Peyer's patch (tissue), 4 donors: Measurements from ENCODE around the gene CTDSPL.

Experiments
- POLR2A ChIP-seq, 2 donors: fragments of 450-650 bp; IDR thresholded peaks; one replicate each; pipeline ENCODE4 v1.5.1; 2017; ENCODE audit warnings: antibody characterized with exemption in 2 of 2, mild to moderate bottlenecking in 2 of 2, moderate library complexity in 2 of 2
- TF ChIP-seq, protein P1 (sequence below), 6 experiments: fragments of 450-650 bp in 4 of 6; fragments of 200-600 bp in 2 of 6; sonication (generic) in 1 of 6; IDR thresholded peaks; one replicate each; pipeline ENCODE4 v1.5.1; 2017 to 2019; ENCODE audit warnings: antibody characterized with exemption in 6 of 6, mild to moderate bottlenecking in 3 of 6, moderate library complexity in 1 of 6

GRCh38 chr3:37902674-37903073, 41.0 kb downstream of the CTDSPL start:
- TF ChIP-seq, protein P1, sequence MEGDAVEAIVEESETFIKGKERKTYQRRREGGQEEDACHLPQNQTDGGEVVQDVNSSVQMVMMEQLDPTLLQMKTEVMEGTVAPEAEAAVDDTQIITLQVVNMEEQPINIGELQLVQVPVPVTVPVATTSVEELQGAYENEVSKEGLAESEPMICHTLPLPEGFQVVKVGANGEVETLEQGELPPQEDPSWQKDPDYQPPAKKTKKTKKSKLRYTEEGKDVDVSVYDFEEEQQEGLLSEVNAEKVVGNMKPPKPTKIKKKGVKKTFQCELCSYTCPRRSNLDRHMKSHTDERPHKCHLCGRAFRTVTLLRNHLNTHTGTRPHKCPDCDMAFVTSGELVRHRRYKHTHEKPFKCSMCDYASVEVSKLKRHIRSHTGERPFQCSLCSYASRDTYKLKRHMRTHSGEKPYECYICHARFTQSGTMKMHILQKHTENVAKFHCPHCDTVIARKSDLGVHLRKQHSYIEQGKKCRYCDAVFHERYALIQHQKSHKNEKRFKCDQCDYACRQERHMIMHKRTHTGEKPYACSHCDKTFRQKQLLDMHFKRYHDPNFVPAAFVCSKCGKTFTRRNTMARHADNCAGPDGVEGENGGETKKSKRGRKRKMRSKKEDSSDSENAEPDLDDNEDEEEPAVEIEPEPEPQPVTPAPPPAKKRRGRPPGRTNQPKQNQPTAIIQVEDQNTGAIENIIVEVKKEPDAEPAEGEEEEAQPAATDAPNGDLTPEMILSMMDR (IDR thresholded peaks at IDR 0.05), result no peak
- no peak for TF ChIP-seq POLR2A (IDR thresholded peaks at IDR 0.05)
